Adrenal gland (tissue), 5 donors: ENCODE results near the gene LRP1-AS.

Experiments
- CTCF ChIP-seq, 6 experiments: fragments of 450-650 bp in 4 of 6; fragments of 200-600 bp in 2 of 6; sonication (generic) in 1 of 6; IDR thresholded peaks; 1 replicate in 5 of 6; 2 replicates in 1 of 6; pipeline versions ENCODE4 v1.5.1 to v1.8.0; 2016 to 2021; ENCODE audit warnings: antibody characterized with exemption in 6 of 6, mild to moderate bottlenecking in 2 of 6, moderate library complexity in 1 of 6
- POLR2A ChIP-seq, 2 donors: fragments of 450-650 bp; IDR thresholded peaks; one replicate each; pipeline ENCODE4 v1.6.1; 2017; ENCODE audit warnings: antibody characterized with exemption in 2 of 2, mild to moderate bottlenecking in 2 of 2, moderate library complexity in 1 of 2
- donor health status: DM: no; HTN: no; CAD: no.

DNA sequence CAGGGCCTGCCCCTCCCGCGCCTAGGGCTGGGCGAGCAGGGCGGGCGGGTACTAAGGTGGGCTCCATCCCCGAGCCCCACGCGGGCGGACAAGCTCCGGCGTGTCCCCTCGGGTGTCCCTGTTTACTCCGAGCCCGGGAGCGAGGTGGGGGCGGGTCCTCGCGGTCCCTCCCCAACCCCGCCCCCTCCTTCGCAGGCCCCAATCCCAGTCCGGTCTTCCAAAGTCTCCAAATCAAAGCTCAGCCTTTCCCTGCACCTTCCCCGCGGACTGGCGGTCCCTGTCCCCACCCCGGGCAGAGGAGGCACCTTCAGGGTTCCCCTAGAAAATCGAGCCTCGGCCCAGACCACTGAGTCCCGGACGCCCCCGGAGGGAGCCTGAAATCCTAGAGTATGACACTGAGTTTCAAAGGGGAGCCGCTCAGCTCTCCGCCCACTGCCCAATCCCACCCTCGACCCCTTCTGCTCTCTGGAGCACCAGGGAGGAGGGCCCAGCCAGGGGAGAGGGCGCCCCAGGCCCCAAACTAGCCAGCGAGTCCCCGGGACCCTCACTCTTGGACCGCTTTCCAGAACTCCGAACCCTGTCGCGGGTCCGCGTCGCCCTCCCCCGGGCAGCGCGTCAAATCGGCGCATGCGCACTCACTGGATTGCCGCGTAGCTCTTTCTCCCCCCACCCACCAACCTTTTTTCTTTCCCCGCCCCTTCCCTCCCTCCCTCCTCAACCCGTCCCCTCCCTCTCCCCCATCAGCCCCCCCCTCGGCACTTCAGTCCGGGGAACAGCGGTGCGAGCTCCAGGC is 19.5 kb downstream of the LRP1-AS start, which contains the start of gene LRP1:
- TF ChIP-seq CTCF (IDR thresholded peaks at IDR 0.05): no peak
- peak in 1 of 2 donors; percentile 70 for TF ChIP-seq POLR2A (IDR thresholded peaks at IDR 0.05)
